Glutamatergic neuron (in vitro differentiated cells): ENCODE data around the gene ALDH5A1. TPM values are rescaled to one million over a fixed set of nuclear protein-coding genes. Genes with fewer than 3 reads are reported as not detected.

Source experiments
- DNase-seq: peaks from one replicate; pipeline ENCODE4 v3.0.0; 2022
- H3K27ac Mint-ChIP-seq: one replicate; pipeline ENCODE4 v1.8.0; 2020; ENCODE audit warnings: mild to moderate bottlenecking, mixed read lengths, inconsistent platforms; ENCODE audit not compliant: unreplicated experiment
- H3K27me3 Mint-ChIP-seq: one replicate; pipeline ENCODE4 v1.8.0; 2020; ENCODE audit warnings: mild to moderate bottlenecking, moderate library complexity, mixed read lengths, inconsistent platforms; ENCODE audit not compliant: unreplicated experiment
- H3K36me3 Mint-ChIP-seq: one replicate; pipeline ENCODE4 v1.8.0; 2020; ENCODE audit warnings: mild to moderate bottlenecking, mixed read lengths, inconsistent platforms; ENCODE audit not compliant: unreplicated experiment
- H3K4me1 Mint-ChIP-seq: one replicate; pipeline ENCODE4 v1.8.0; 2020; ENCODE audit warnings: mild to moderate bottlenecking, low read depth, mixed read lengths, inconsistent platforms; ENCODE audit not compliant: unreplicated experiment
- H3K4me3 Mint-ChIP-seq: one replicate; pipeline ENCODE4 v1.8.0; 2020; ENCODE audit warnings: mild to moderate bottlenecking, mixed read lengths, inconsistent platforms; ENCODE audit not compliant: unreplicated experiment
- H3K9me3 Mint-ChIP-seq: one replicate; pipeline ENCODE4 v1.8.0; 2020; ENCODE audit warnings: mild to moderate bottlenecking, moderate library complexity, mixed read lengths, inconsistent platforms; ENCODE audit not compliant: unreplicated experiment
- CTCF ChIP-seq: fragments of 200-600 bp; sonication (generic); IDR thresholded peaks from one replicate; pipeline ENCODE4 v1.5.0; 2021; ENCODE audit not compliant: partially characterized antibody, unreplicated experiment
- total RNA-seq: library from RNA; stranded (reverse); fragmentation: NEBNext Ultra II Directional; extraction: Animal tissue kit (Norgen Biotek cat#: 25700); gene quantifications from one replicate; pipeline ENCODE4 v1.2.1, GENCODE V29; 2021; ENCODE audit not compliant: unreplicated experiment

The ALDH5A1 gene
- total RNA-seq, 1 donor from 2014 or later = 1.2 TPM

- no peak for TF ChIP-seq CTCF
- H3K4me1 Mint-ChIP-seq = no peaks in the 10 kb centered on the region
- no peak overlapping the region for H3K4me3 Mint-ChIP-seq
- no peak for DNase-seq
- no peak overlapping the region for H3K27ac Mint-ChIP-seq
- no peaks in the 10 kb centered on the region for H3K27me3 Mint-ChIP-seq
- no peaks in the 10 kb centered on the region for H3K9me3 Mint-ChIP-seq
- H3K36me3 Mint-ChIP-seq = no peaks in the 10 kb centered on the region
Observed at GRCh38 chr6:24480705-24481104, 14.1 kb upstream of the ALDH5A1 start.

- no peak overlapping the region for H3K27ac Mint-ChIP-seq
- no peak overlapping the region for H3K4me3 Mint-ChIP-seq
- no peak for TF ChIP-seq CTCF
- H3K36me3 Mint-ChIP-seq = no peaks in the 10 kb centered on the region
- no peak for DNase-seq
- H3K9me3 Mint-ChIP-seq = no peaks in the 10 kb centered on the region
- no peaks in the 10 kb centered on the region for H3K27me3 Mint-ChIP-seq
- H3K4me1 Mint-ChIP-seq = no peaks in the 10 kb centered on the region
Observed at GRCh38 chr6:24481449-24481848, 13.3 kb upstream of the ALDH5A1 start.

- DNase-seq = no peak
- no peaks in the 10 kb centered on the region for H3K4me1 Mint-ChIP-seq
Observed at GRCh38 chr6:24484657-24485323, 10.0 kb upstream of the ALDH5A1 start.

GRCh38 chr6:24486065-24486464 lies 8.7 kb upstream of the ALDH5A1 start:
- no peak for DNase-seq
- H3K9me3 Mint-ChIP-seq = peaks cover 1% of the 10 kb centered on the region
- TF ChIP-seq CTCF = no peak
- H3K27ac Mint-ChIP-seq = no peak overlapping the region
- no peaks in the 10 kb centered on the region for H3K36me3 Mint-ChIP-seq
- no peaks in the 10 kb centered on the region for H3K27me3 Mint-ChIP-seq
- no peaks in the 10 kb centered on the region for H3K4me1 Mint-ChIP-seq
- no peak overlapping the region for H3K4me3 Mint-ChIP-seq

More at GRCh38 chr6:24484657-24485323, 10.0 kb upstream of the ALDH5A1 start:
- Mint-ChIP-seq H3K9me3 (no peaks in the 10 kb centered on the region), H3K27ac (no peak overlapping the region), H3K36me3 (no peaks in the 10 kb centered on the region), H3K4me3 (no peak overlapping the region), H3K27me3 (no peaks in the 10 kb centered on the region)
- no peak for TF ChIP-seq CTCF

GRCh38 chr6:24489470-24489869 lies 5.3 kb upstream of the ALDH5A1 start, which contains the start of gene GPLD1:
Gene GPLD1, minus strand, starts transcription at chr6:24489578. Its CDS starts 67 bp downstream, at chr6:24489511.
- Mint-ChIP-seq H3K36me3 (no peaks in the 10 kb centered on the region), H3K27ac (no peak within 1 kb of the TSS), H3K4me3 (no peak within 1 kb of the TSS)

More at GRCh38 chr6:24489470-24489869, 5.3 kb upstream of the ALDH5A1 start, which contains the start of gene GPLD1:
- H3K4me1 Mint-ChIP-seq = peaks cover 3% of the 10 kb centered on the region
- no peak for TF ChIP-seq CTCF
- H3K9me3 Mint-ChIP-seq = peaks cover 7% of the 10 kb centered on the region
- DNase-seq = no peak
- peaks cover 7% of the 10 kb centered on the region for H3K27me3 Mint-ChIP-seq
